ENCODE measurements around the gene HEYL. TPM values are rescaled to one million over a fixed set of nuclear protein-coding genes. Genes with fewer than 3 reads are reported as not detected.

The HEYL gene
- total and polyA plus RNA-seq, 2 donors (not counting 1 experiment from before 2014, with no cell fraction given): 1.3 TPM; not detected in 1

DNA sequence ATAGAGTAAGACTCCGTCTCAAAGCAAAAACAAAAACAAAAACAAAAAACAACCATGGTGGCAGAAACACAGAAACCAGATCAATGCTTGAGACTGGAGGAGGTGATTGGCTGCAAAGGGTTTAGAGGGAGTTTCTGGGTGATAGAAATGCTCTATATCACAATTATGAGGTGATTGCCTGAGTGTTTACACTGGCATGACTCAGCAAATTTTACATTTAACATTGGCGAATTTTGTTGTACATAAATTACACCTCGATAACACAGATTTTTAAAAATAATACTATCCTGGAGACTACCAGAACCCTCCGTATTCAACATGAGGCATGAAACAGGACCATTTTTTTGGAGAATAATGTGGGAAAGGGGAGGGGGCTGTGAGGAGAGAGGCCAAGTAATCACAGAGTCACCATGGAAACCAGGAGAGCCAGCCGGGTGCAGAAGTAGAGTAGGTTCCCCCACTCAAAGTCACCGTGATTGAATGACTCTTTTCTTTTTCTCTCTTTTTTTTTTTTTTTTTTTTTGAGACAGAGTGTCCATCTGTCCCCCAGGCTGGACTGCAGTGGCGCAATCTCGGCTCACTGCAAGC, 24.3 kb downstream of the HEYL start:
- Histone ChIP-seq H3K79me2 (ENCODE audit: control insufficient read depth, insufficient read depth, low read length) (no peaks in the 10 kb centered on the region), H3K36me3 (ENCODE audit: control insufficient read depth, insufficient read depth, low read length) (no peaks in the 10 kb centered on the region), H3K4me3 (replicated peaks in 1 of 4; ENCODE audit: control extremely low read depth in 1 of 4, insufficient read depth in 1 of 4, low read depth in 3 of 4, low read length in 4 of 4) (no peak overlapping the region), H3K27ac (ENCODE audit: insufficient read depth, low read length) (no peak overlapping the region), H3K9ac (ENCODE audit: insufficient read depth, low read length) (no peak overlapping the region), H3K4me2 (ENCODE audit: extremely low read depth, insufficient read depth, low read length) (no peak overlapping the region), H2AFZ (ENCODE audit: low read length) (no peak overlapping the region), H3K4me1 (ENCODE audit: control insufficient read depth, extremely low read depth, insufficient read depth, low read length) (no peaks in the 10 kb centered on the region), H4K20me1 (ENCODE audit: control insufficient read depth, extremely low read depth, insufficient read depth, low read length) (no peaks in the 10 kb centered on the region), H3K9me3 (ENCODE audit: control insufficient read depth, insufficient read depth, low read depth, low read length) (no peaks in the 10 kb centered on the region), H3K27me3 (ENCODE audit: control insufficient read depth, insufficient read depth, low read length) (peaks cover 2% of the 10 kb centered on the region)
- DNase-seq (ENCODE audit: low read depth in 2 of 2): no peak
- TF ChIP-seq EZH2 (IDR thresholded peaks at IDR 0.05; ENCODE audit: low read length, missing control alignments): no peak
- TF ChIP-seq, protein P1, sequence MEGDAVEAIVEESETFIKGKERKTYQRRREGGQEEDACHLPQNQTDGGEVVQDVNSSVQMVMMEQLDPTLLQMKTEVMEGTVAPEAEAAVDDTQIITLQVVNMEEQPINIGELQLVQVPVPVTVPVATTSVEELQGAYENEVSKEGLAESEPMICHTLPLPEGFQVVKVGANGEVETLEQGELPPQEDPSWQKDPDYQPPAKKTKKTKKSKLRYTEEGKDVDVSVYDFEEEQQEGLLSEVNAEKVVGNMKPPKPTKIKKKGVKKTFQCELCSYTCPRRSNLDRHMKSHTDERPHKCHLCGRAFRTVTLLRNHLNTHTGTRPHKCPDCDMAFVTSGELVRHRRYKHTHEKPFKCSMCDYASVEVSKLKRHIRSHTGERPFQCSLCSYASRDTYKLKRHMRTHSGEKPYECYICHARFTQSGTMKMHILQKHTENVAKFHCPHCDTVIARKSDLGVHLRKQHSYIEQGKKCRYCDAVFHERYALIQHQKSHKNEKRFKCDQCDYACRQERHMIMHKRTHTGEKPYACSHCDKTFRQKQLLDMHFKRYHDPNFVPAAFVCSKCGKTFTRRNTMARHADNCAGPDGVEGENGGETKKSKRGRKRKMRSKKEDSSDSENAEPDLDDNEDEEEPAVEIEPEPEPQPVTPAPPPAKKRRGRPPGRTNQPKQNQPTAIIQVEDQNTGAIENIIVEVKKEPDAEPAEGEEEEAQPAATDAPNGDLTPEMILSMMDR (conservative IDR thresholded peaks at IDR 0.05 in 1 of 2, IDR thresholded peaks at IDR 0.05 in 1 of 2; ENCODE audit: low read depth in 1 of 2, low read length in 2 of 2): no peak

DNA sequence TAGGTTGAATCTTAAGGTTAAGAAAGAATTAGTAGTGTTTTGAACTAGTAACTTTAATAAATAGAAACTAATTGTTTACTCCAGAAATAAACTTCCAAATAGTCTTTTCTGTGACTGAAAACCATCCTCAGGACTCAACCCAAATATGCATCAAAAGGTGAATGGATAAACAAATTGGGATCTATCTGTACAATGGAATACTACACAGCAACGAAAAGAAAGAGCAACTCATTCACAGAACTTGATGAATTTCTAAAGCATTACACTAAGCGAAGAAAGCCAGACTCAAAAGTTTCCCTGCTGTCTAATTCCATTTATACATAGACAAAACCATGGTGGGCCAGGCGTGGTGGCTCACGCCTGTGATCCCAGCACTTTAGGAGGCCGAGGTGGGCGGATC, 25.0 kb downstream of the HEYL start:
- H3K4me2 ChIP-seq (ENCODE audit: extremely low read depth, insufficient read depth, low read length): no peak overlapping the region
- H3K36me3 ChIP-seq (ENCODE audit: control insufficient read depth, insufficient read depth, low read length): no peaks in the 10 kb centered on the region
- H2AFZ ChIP-seq (ENCODE audit: low read length): no peak overlapping the region
- H3K9me3 ChIP-seq (ENCODE audit: control insufficient read depth, insufficient read depth, low read depth, low read length): no peaks in the 10 kb centered on the region
- H3K4me3 ChIP-seq (replicated peaks in 1 of 4; ENCODE audit: control extremely low read depth in 1 of 4, insufficient read depth in 1 of 4, low read depth in 3 of 4, low read length in 4 of 4): no peak overlapping the region
- TF ChIP-seq, protein P1 (conservative IDR thresholded peaks at IDR 0.05 in 1 of 2, IDR thresholded peaks at IDR 0.05 in 1 of 2; ENCODE audit: low read depth in 1 of 2, low read length in 2 of 2): no peak
- TF ChIP-seq EZH2 (IDR thresholded peaks at IDR 0.05; ENCODE audit: low read length, missing control alignments): no peak
- H3K9ac ChIP-seq (ENCODE audit: insufficient read depth, low read length): no peak overlapping the region
- H3K27me3 ChIP-seq (ENCODE audit: control insufficient read depth, insufficient read depth, low read length): peaks cover 2% of the 10 kb centered on the region
- no peak for DNase-seq (ENCODE audit: low read depth in 2 of 2)
- H3K4me1 ChIP-seq (ENCODE audit: control insufficient read depth, extremely low read depth, insufficient read depth, low read length): no peaks in the 10 kb centered on the region
- H4K20me1 ChIP-seq (ENCODE audit: control insufficient read depth, extremely low read depth, insufficient read depth, low read length): no peaks in the 10 kb centered on the region
- no peak overlapping the region for H3K27ac ChIP-seq (ENCODE audit: insufficient read depth, low read length)
- H3K79me2 ChIP-seq (ENCODE audit: control insufficient read depth, insufficient read depth, low read length): no peaks in the 10 kb centered on the region

DNA sequence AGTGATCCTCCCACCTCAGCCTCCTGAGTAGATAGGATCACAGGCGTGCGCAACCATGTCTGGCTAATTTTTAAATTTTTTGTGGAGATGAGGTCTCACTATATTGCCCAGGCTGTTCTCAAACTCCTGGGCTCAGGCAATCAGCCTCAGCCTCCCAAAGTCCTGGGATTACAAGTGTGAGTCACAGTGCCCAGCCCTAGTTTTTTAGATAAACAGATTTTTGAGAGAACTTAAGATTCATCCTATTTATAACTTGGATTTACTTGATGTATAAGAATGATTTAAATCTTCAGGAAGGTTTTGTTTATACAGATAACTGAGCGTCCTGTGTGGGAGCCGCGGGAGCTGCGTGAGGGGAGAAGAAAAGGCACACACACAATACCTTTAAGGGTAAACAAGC, 26.2 kb downstream of the HEYL start:
- Histone ChIP-seq H3K27ac (ENCODE audit: insufficient read depth, low read length) (no peak overlapping the region), H3K79me2 (ENCODE audit: control insufficient read depth, insufficient read depth, low read length) (no peaks in the 10 kb centered on the region), H3K9me3 (ENCODE audit: control insufficient read depth, insufficient read depth, low read depth, low read length) (no peaks in the 10 kb centered on the region), H3K4me3 (replicated peaks in 1 of 4; ENCODE audit: control extremely low read depth in 1 of 4, insufficient read depth in 1 of 4, low read depth in 3 of 4, low read length in 4 of 4) (no peak overlapping the region), H4K20me1 (ENCODE audit: control insufficient read depth, extremely low read depth, insufficient read depth, low read length) (no peaks in the 10 kb centered on the region), H3K9ac (ENCODE audit: insufficient read depth, low read length) (no peak overlapping the region), H2AFZ (ENCODE audit: low read length) (no peak overlapping the region), H3K4me2 (ENCODE audit: extremely low read depth, insufficient read depth, low read length) (no peak overlapping the region), H3K27me3 (ENCODE audit: control insufficient read depth, insufficient read depth, low read length) (no peaks in the 10 kb centered on the region), H3K4me1 (ENCODE audit: control insufficient read depth, extremely low read depth, insufficient read depth, low read length) (no peaks in the 10 kb centered on the region), H3K36me3 (ENCODE audit: control insufficient read depth, insufficient read depth, low read length) (no peaks in the 10 kb centered on the region)
- DNase-seq (ENCODE audit: low read depth in 2 of 2): peak in 1 of 2 donors; percentile 19
- TF ChIP-seq, protein P1 (conservative IDR thresholded peaks at IDR 0.05 in 1 of 2, IDR thresholded peaks at IDR 0.05 in 1 of 2; ENCODE audit: low read depth in 1 of 2, low read length in 2 of 2): no peak
- TF ChIP-seq EZH2 (IDR thresholded peaks at IDR 0.05; ENCODE audit: low read length, missing control alignments): no peak

All from fibroblast of lung (primary cell).